Activated T-cell treated with anti-CD3 and anti-CD28 coated beads, Interleukin-2, amount 50 U/mL, for 4 hours (primary cell): ENCODE measurements around the gene VSIG8. TPM values are rescaled to one million over a fixed set of nuclear protein-coding genes. Genes with fewer than 3 reads are reported as not detected.
"Not testable (repeated sequence)": the region's sequence is repeated elsewhere in the genome, so short reads cannot be mapped to it uniquely, and the experiment has no call there.

Experiments
- ATAC-seq, 2 donors: fragments of 200-7000 bp; cut with Tn5 transposase; one replicate each; pipeline ENCODE4 v1.10.0; 2021
- DNase-seq: peaks from one replicate; pipeline ENCODE4 v3.0.0-alpha.2; 2020
- H3K27me3 Mint-ChIP-seq: one replicate; pipeline ENCODE4 v1.8.0; 2021; ENCODE audit warnings: low read depth, mixed read lengths
- H3K36me3 Mint-ChIP-seq: one replicate; pipeline ENCODE4 v1.8.0; 2022; ENCODE audit warnings: mixed read lengths; ENCODE audit not compliant: insufficient read depth
- H3K4me1 Mint-ChIP-seq: one replicate; pipeline ENCODE4 v1.8.0; 2021; ENCODE audit warnings: low read depth, mixed read lengths
- H3K4me3 Mint-ChIP-seq: one replicate; pipeline ENCODE4 v1.8.0; 2021; ENCODE audit warnings: mild to moderate bottlenecking, moderate library complexity, mixed read lengths
- H3K9me3 Mint-ChIP-seq: one replicate; pipeline ENCODE4 v1.8.0; 2021; ENCODE audit warnings: mixed read lengths
- total RNA-seq, 3 donors: library from RNA; stranded (reverse); gene quantifications; one replicate each; pipeline ENCODE4 v1.2.1, GENCODE V29; 2021

VSIG8 gene
- not detected for total RNA-seq

GRCh38 chr1:159862557-159862956 lies at the start of gene VSIG8:
VSIG8 (minus strand) TSS chr1:159862657; CDS start chr1:159862521, 136 bp downstream.
- no peaks in the 10 kb centered on the region for H3K9me3 Mint-ChIP-seq
- peaks cover 11% of the 10 kb centered on the region for H3K4me1 Mint-ChIP-seq
- ATAC-seq (no peak), DNase-seq (no peak)
- H3K36me3 Mint-ChIP-seq, result no peaks in the 10 kb centered on the region
- H3K4me3 Mint-ChIP-seq, result no peak within 1 kb of the TSS
- no peaks in the 10 kb centered on the region for H3K27me3 Mint-ChIP-seq

GRCh38 chr1:159911326-159912070 lies 49.0 kb upstream of the VSIG8 start:
- H3K9me3 Mint-ChIP-seq, result no peaks in the 10 kb centered on the region
- no peak for ATAC-seq
- H3K36me3 Mint-ChIP-seq, result peaks cover 2% of the 10 kb centered on the region
- H3K4me3 Mint-ChIP-seq, result peak overlapping the region; percentile 17
- no peak for DNase-seq
- H3K4me1 Mint-ChIP-seq, result peaks cover 63% of the 10 kb centered on the region
- H3K27me3 Mint-ChIP-seq, result no peaks in the 10 kb centered on the region

- ATAC-seq (no peak), DNase-seq (no peak)
- Mint-ChIP-seq H3K4me3 (no peak overlapping the region), H3K4me1 (peaks cover 49% of the 10 kb centered on the region), H3K36me3 (no peaks in the 10 kb centered on the region), H3K27me3 (no peaks in the 10 kb centered on the region), H3K9me3 (no peaks in the 10 kb centered on the region)
These were observed 45.8 kb upstream of the VSIG8 start for GRCh38 chr1:159908031-159908940.

- no peak overlapping the region for H3K4me3 Mint-ChIP-seq
- DNase-seq (no peak), ATAC-seq (no peak)
- H3K36me3 Mint-ChIP-seq, result no peaks in the 10 kb centered on the region
- H3K9me3 Mint-ChIP-seq, result no peaks in the 10 kb centered on the region
- H3K4me1 Mint-ChIP-seq, result peaks cover 36% of the 10 kb centered on the region
- H3K27me3 Mint-ChIP-seq, result no peaks in the 10 kb centered on the region
These were observed 44.5 kb upstream of the VSIG8 start for GRCh38 chr1:159906960-159907359.

- H3K27me3 Mint-ChIP-seq, DNase-seq, H3K36me3 Mint-ChIP-seq, H3K9me3 Mint-ChIP-seq, H3K4me3 Mint-ChIP-seq, ATAC-seq: not testable (repeated sequence)
- peaks cover 12% of the 10 kb centered on the region for H3K4me1 Mint-ChIP-seq
These were observed 41.6 kb upstream of the VSIG8 start for GRCh38 chr1:159904036-159904435.

- ATAC-seq, result no peak
- H3K4me3 Mint-ChIP-seq, result no peak overlapping the region
- H3K9me3 Mint-ChIP-seq, result no peaks in the 10 kb centered on the region
- no peak for DNase-seq
- peaks cover 7% of the 10 kb centered on the region for H3K4me1 Mint-ChIP-seq
- no peaks in the 10 kb centered on the region for H3K27me3 Mint-ChIP-seq
- H3K36me3 Mint-ChIP-seq, result no peaks in the 10 kb centered on the region
These were observed 40.1 kb upstream of the VSIG8 start for GRCh38 chr1:159902541-159902940.

- Mint-ChIP-seq H3K4me1 (no peaks in the 10 kb centered on the region), H3K27me3 (no peaks in the 10 kb centered on the region), H3K4me3 (no peak overlapping the region), H3K36me3 (no peaks in the 10 kb centered on the region), H3K9me3 (no peaks in the 10 kb centered on the region)
- DNase-seq (no peak), ATAC-seq (no peak)
These were observed 38.4 kb upstream of the VSIG8 start for GRCh38 chr1:159900755-159901360.

- Mint-ChIP-seq H3K36me3 (no peaks in the 10 kb centered on the region), H3K4me1 (no peaks in the 10 kb centered on the region), H3K4me3 (no peak within 1 kb of the TSS), H3K9me3 (no peaks in the 10 kb centered on the region), H3K27me3 (no peaks in the 10 kb centered on the region)
- DNase-seq (no peak), ATAC-seq (no peak)
These were observed 37.7 kb upstream of the VSIG8 start, which contains the start of gene CFAP45 for GRCh38 chr1:159900086-159900680. CFAP45 (minus strand) TSS chr1:159900165; CDS start chr1:159900098, 67 bp downstream.

GRCh38 chr1:159899634-159900033 lies 37.2 kb upstream of the VSIG8 start:
- ATAC-seq, H3K4me3 Mint-ChIP-seq, H3K9me3 Mint-ChIP-seq, H3K4me1 Mint-ChIP-seq, DNase-seq, H3K27me3 Mint-ChIP-seq, H3K36me3 Mint-ChIP-seq: not testable (repeated sequence)

GRCh38 chr1:159898527-159898926 lies 36.1 kb upstream of the VSIG8 start:
- H3K4me3 Mint-ChIP-seq, result no peak overlapping the region
- H3K36me3 Mint-ChIP-seq, result no peaks in the 10 kb centered on the region
- H3K9me3 Mint-ChIP-seq, result no peaks in the 10 kb centered on the region
- DNase-seq (no peak), ATAC-seq (no peak)
- no peaks in the 10 kb centered on the region for H3K4me1 Mint-ChIP-seq
- H3K27me3 Mint-ChIP-seq, result no peaks in the 10 kb centered on the region

GRCh38 chr1:159897962-159898361 lies 35.5 kb upstream of the VSIG8 start:
- Mint-ChIP-seq H3K27me3 (no peaks in the 10 kb centered on the region), H3K4me3 (no peak overlapping the region), H3K9me3 (no peaks in the 10 kb centered on the region), H3K4me1 (no peaks in the 10 kb centered on the region), H3K36me3 (no peaks in the 10 kb centered on the region)
- ATAC-seq, result no peak
- DNase-seq, result no peak

GRCh38 chr1:159896546-159896930 lies 34.1 kb upstream of the VSIG8 start:
- H3K27me3 Mint-ChIP-seq, result no peaks in the 10 kb centered on the region
- ATAC-seq, result no peak
- H3K9me3 Mint-ChIP-seq, result no peaks in the 10 kb centered on the region
- no peaks in the 10 kb centered on the region for H3K36me3 Mint-ChIP-seq
- peaks cover 2% of the 10 kb centered on the region for H3K4me1 Mint-ChIP-seq
- H3K4me3 Mint-ChIP-seq, result no peak overlapping the region
- DNase-seq, result no peak

- H3K27me3 Mint-ChIP-seq, result no peaks in the 10 kb centered on the region
- ATAC-seq, result no peak
These were observed 33.5 kb upstream of the VSIG8 start for GRCh38 chr1:159895836-159896545.

GRCh38 chr1:159895286-159895685 lies 32.8 kb upstream of the VSIG8 start:
- no peaks in the 10 kb centered on the region for H3K9me3 Mint-ChIP-seq
- ATAC-seq (no peak), DNase-seq (no peak)
- H3K4me1 Mint-ChIP-seq, result peaks cover 5% of the 10 kb centered on the region
- no peaks in the 10 kb centered on the region for H3K27me3 Mint-ChIP-seq
- no peaks in the 10 kb centered on the region for H3K36me3 Mint-ChIP-seq
- H3K4me3 Mint-ChIP-seq, result no peak overlapping the region

More at GRCh38 chr1:159895836-159896545, 33.5 kb upstream of the VSIG8 start:
- peaks cover 4% of the 10 kb centered on the region for H3K4me1 Mint-ChIP-seq
- no peaks in the 10 kb centered on the region for H3K36me3 Mint-ChIP-seq
- no peaks in the 10 kb centered on the region for H3K9me3 Mint-ChIP-seq
- DNase-seq, result no peak
- H3K4me3 Mint-ChIP-seq, result no peak overlapping the region
